Ishikawa (cell line): Measurements from ENCODE around the gene RAB40C.

ENCODE experiments used
- CREB1 ChIP-seq: IDR thresholded peaks from 2 replicates; pipeline ENCODE4 v1.6.1; 2012; ENCODE audit warnings: low read depth
- RAD21 ChIP-seq: IDR thresholded peaks from 2 replicates; pipeline ENCODE4 v1.6.1; 2012; ENCODE audit warnings: low read depth
- TF ChIP-seq, protein P1 (sequence below): IDR thresholded peaks from 2 replicates; pipeline ENCODE4 v1.6.1; 2012
- TF ChIP-seq, protein P2 (sequence below): IDR thresholded peaks from 2 replicates; pipeline ENCODE4 v1.6.1; 2012

- TF ChIP-seq CREB1: no peak
- TF ChIP-seq RAD21: no peak
- TF ChIP-seq, protein P1, sequence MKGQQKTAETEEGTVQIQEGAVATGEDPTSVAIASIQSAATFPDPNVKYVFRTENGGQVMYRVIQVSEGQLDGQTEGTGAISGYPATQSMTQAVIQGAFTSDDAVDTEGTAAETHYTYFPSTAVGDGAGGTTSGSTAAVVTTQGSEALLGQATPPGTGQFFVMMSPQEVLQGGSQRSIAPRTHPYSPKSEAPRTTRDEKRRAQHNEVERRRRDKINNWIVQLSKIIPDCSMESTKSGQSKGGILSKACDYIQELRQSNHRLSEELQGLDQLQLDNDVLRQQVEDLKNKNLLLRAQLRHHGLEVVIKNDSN: no peak
- TF ChIP-seq, protein P2, sequence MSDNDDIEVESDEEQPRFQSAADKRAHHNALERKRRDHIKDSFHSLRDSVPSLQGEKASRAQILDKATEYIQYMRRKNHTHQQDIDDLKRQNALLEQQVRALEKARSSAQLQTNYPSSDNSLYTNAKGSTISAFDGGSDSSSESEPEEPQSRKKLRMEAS: 0 out of 2 replicates have a peak, but pooled peaks have one; percentile 13
Observed at GRCh38 chr16:615122-615521, 25.3 kb downstream of the RAB40C start.
